Mucosa of rectum (tissue), 2 donors: ENCODE measurements around the gene IGDCC3.

ENCODE experiments used
- H3K27ac ChIP-seq, 2 donors: one replicate each; pipeline ENCODE4 v1.7.0; 2013; ENCODE audit warnings: inconsistent platforms in 2 of 2, low read depth in 2 of 2, low read length in 2 of 2
- H3K27me3 ChIP-seq, 2 donors: one replicate each; pipeline ENCODE4 v1.7.0; 2013; ENCODE audit warnings: low read length in 2 of 2; ENCODE audit not compliant: control insufficient read depth in 2 of 2, insufficient read depth in 2 of 2
- H3K36me3 ChIP-seq, 2 donors: one replicate each; pipeline ENCODE4 v1.7.0; 2013; ENCODE audit warnings: low read length in 2 of 2; ENCODE audit not compliant: control insufficient read depth in 2 of 2, insufficient read depth in 2 of 2
- H3K4me1 ChIP-seq, 2 donors: one replicate each; pipeline ENCODE4 v1.7.0; 2013; ENCODE audit warnings: low read length in 2 of 2, mild to moderate bottlenecking in 1 of 2; ENCODE audit not compliant: control insufficient read depth in 2 of 2, insufficient read depth in 2 of 2
- H3K4me3 ChIP-seq, 2 donors: one replicate each; pipeline ENCODE4 v1.7.0; 2013; ENCODE audit warnings: low read length in 2 of 2
- H3K9ac ChIP-seq, 2 donors: one replicate each; pipeline ENCODE4 v1.7.0; 2013; ENCODE audit warnings: low read length in 2 of 2, low read depth in 1 of 2, mild to moderate bottlenecking in 1 of 2
- H3K9me3 ChIP-seq, 2 donors: one replicate each; pipeline ENCODE4 v1.7.0; 2013; ENCODE audit warnings: low read length in 2 of 2; ENCODE audit not compliant: control insufficient read depth in 2 of 2
- donor health status: healthy.
- donor health status: Normal muscosa, but diverticular disease.

The IGDCC3 gene

DNA sequence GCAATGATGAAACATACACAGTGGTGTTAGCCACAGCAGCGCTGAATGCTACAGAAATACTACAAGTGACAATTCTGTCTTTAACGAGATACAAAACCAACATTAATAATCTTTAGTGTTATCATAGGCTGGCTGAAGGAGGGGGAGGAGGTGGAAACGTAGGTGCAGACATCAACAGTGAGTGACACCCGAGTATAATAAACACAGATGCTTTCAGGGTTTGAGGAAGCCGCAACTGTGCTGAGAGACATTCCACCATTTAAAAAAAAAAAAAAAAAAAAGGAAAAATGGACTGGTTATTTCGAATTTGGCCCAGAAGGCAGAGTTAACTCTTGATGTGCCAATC is 4.3 kb upstream of the IGDCC3 start:
- H3K27me3 ChIP-seq = peaks cover 15 to 18% of the 10 kb centered on the region in 2 donors
- no peak overlapping the region for H3K27ac ChIP-seq
- no peaks in the 10 kb centered on the region for H3K9me3 ChIP-seq
- H3K36me3 ChIP-seq = no peaks in the 10 kb centered on the region
- no peak overlapping the region for H3K4me3 ChIP-seq
- H3K9ac ChIP-seq = no peak overlapping the region
- peaks cover 11 to 12% of the 10 kb centered on the region in 2 donors for H3K4me1 ChIP-seq

DNA sequence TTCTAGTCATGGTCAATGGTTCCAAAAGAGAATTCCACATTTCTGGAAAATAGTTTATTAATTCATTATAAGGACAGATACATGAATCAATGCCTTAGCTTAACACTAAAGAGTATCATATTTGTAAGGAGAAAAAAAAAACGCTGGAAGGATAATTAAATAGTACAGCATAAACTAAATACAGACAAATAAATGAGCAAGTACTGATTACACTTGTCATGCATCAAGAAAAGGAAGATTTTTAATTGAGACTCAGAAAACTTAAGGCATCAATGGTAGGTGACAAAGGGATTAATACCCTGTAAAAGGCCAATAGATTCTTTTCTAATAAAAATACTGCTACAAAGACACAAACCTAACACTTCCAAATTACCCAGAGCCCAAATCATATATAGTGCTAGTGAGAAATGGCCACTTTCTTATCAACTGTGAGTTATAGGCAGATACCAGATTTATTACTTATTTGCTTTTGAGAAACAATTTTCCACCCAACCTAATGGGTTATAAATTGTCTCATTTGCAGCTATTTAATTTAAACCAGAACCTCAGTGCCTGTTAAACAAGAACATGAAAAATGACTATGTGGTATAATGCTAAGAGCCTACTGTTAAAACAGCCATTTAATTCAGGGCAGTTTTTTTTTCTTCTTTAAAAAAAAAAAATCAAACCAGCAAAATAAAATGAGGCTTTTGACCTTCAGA is 3.8 kb upstream of the IGDCC3 start:
- Histone ChIP-seq H3K9me3 (no peaks in the 10 kb centered on the region), H3K9ac (no peak overlapping the region), H3K4me1 (peaks cover 16 to 17% of the 10 kb centered on the region in 2 donors), H3K36me3 (no peaks in the 10 kb centered on the region), H3K27ac (no peak overlapping the region), H3K4me3 (no peak overlapping the region), H3K27me3 (peaks cover 19 to 23% of the 10 kb centered on the region in 2 donors)

DNA sequence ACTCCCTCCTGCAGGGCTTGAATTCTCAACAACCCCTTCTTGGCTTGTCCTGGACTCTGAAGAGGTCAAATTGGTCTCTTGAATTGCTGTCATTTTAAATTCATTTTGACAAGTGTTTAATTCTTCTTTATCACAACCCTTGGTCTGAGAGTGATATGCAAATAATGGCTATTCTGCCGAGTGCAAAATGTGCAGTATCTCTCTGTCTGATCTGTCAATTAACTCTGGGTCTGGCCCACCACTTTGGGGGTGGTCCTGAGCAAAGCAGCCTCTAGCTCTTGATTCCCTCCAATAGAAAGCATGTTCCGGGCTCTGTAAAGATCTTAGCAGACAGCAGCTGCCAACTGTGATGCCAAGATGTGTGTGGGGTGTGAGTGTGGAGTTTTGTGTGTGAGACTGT is 2.2 kb upstream of the IGDCC3 start:
- Histone ChIP-seq H3K4me1 (peaks cover 13 to 14% of the 10 kb centered on the region in 2 donors), H3K27ac (no peak overlapping the region), H3K9me3 (no peaks in the 10 kb centered on the region), H3K27me3 (peaks cover 31 to 38% of the 10 kb centered on the region in 2 donors), H3K36me3 (no peaks in the 10 kb centered on the region), H3K9ac (no peak overlapping the region), H3K4me3 (no peak overlapping the region)

DNA sequence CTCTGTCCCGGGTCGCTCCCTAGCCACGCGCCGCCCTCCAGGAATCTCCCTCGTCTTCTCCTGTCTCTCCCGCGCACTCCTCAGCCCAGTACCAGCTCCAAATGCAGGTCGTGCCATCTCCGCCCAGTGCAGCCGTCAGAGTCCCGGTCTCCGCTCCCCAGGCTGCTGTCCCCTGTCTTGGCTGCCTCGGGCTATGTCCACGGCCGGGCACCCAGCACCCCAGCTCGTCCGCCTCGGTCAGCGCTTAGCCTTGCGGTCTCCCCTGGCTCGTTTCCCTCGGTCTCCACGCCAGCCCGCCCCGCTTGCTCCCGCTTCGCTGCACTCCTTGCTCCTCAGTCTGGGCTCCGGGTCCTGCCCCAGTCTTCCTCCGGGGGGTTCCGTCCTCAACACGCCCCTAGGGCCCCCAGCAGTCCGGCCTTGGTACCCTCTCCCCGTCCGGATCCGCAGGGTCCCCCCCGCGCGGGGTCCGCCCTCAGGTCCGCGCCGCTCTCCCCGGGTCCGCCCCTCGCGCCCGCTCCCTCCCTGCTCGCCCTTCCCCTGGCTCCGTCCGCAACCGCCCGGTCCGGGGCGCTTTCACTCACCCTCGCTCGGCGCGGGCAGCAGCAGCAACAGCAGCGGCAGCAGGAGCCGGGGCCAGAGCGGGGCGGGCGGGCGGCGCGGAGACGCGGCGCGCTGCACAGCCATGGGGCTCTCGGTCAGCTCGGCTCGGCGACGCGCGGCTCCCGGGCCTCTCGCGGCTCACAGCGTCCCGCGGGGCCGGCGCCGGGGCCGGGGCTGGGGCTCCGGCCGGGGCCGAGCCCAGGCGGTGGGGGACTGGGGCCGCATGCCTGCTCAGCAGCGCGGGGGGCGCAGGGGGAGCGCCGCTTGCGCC is 462 bp downstream of the IGDCC3 start:
- no peak overlapping the region for H3K9ac ChIP-seq

DNA sequence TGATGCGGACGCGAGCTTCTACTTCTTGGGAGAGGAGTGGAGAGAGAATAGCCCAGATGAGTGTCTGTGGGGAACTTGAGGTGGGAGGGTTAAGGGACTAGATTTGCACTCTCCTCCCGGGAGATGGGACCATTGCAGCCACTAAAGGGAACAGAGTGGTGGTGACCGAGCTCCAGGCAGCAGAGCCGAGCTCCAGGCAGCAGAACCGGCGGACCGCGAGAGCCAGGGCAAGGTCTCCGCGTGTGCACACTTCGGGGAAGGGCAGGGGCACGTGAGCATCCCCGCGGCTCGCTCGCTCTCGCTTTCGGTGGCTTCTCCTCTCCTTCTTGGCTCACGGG is 1.1 kb downstream of the IGDCC3 start:
- peaks cover 43 to 49% of the 10 kb centered on the region in 2 donors for H3K27me3 ChIP-seq

More for the DNA sequence above, 462 bp downstream of the IGDCC3 start:
- Histone ChIP-seq H3K4me3 (peak overlapping the region; percentile 58 to 60), H3K27me3 (peaks cover 43 to 49% of the 10 kb centered on the region in 2 donors), H3K27ac (no peak overlapping the region), H3K9me3 (no peaks in the 10 kb centered on the region), H3K4me1 (peaks cover 7 to 9% of the 10 kb centered on the region in 2 donors), H3K36me3 (no peaks in the 10 kb centered on the region)

DNA sequence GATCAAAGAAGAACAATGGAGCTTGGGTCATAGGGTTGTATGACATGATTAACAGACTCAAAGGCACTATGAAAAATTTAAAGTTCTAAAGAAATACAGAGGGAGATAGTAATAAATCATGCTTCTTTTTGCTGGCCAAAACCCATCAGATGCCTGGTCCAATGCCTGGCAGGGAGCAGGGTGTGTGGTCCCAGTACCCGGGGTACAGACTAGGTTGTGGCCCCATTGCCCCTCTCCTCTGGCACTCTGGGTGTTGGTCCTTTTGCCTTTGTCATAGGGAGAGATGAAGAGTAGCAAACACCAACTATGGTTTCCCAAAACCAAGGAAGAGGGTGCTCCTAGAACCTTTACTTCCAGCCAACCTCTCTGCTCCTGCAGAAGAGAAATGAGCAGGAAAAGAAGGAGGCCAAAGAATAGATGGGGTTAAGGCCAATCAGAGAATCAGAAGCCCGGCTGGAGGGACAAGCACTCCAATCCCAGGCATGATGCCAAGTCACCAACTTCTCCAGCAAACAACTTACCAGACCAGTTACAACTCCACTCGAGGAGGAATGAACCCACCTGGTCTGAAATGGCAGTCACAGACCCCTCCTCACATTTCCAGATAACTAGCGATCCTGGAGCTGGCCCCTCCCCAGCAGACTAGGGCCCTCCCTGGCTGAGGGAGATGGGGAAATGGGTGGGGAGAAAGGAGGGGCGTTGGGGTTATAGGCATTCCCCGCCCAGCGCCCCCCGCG is 1.8 kb downstream of the IGDCC3 start:
- peaks cover 7 to 9% of the 10 kb centered on the region in 2 donors for H3K4me1 ChIP-seq
- no peaks in the 10 kb centered on the region for H3K36me3 ChIP-seq
- no peak overlapping the region for H3K9ac ChIP-seq
- no peaks in the 10 kb centered on the region for H3K9me3 ChIP-seq
- no peak overlapping the region for H3K4me3 ChIP-seq
- H3K27me3 ChIP-seq = peaks cover 43 to 49% of the 10 kb centered on the region in 2 donors
- H3K27ac ChIP-seq = no peak overlapping the region

More for the DNA sequence above, 1.1 kb downstream of the IGDCC3 start:
- Histone ChIP-seq H3K9me3 (no peaks in the 10 kb centered on the region), H3K27ac (no peak overlapping the region), H3K4me3 (peak overlapping the region; percentile 58 to 60), H3K9ac (no peak overlapping the region), H3K4me1 (peaks cover 7 to 9% of the 10 kb centered on the region in 2 donors), H3K36me3 (no peaks in the 10 kb centered on the region)

DNA sequence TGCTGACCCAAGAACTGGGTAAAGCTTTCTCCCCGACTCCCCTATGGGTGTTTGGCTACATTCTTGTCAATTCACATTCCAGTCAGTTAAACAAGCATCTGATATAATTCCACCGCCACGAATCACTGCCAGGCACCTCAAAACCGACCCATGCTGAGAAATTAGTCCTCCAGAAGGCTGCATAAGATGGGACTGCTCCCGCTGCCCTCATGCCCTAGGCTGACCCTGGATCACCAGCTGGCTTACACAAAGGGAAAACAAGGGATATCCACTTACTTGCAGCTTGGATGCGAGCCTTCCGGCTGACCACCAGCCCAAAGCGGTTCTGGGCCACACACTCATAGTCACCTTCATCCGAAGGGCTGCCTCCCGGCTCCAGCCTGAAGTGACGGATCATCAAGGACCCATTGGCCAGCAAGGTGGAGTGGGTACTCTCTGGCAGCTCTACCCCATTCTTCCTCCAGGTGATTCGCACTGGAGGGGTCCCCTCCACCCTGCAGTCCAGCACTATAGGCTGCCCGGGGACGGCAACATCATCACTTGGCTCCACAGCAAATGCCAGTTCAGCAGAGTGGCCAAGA is 2.9 kb downstream of the IGDCC3 start:
- H3K4me1 ChIP-seq = peaks cover 7 to 9% of the 10 kb centered on the region in 2 donors
- H3K36me3 ChIP-seq = no peaks in the 10 kb centered on the region
- H3K27me3 ChIP-seq = peaks cover 43 to 49% of the 10 kb centered on the region in 2 donors
- no peak overlapping the region for H3K4me3 ChIP-seq
- no peak overlapping the region for H3K9ac ChIP-seq
- no peak overlapping the region for H3K27ac ChIP-seq
- H3K9me3 ChIP-seq = no peaks in the 10 kb centered on the region

DNA sequence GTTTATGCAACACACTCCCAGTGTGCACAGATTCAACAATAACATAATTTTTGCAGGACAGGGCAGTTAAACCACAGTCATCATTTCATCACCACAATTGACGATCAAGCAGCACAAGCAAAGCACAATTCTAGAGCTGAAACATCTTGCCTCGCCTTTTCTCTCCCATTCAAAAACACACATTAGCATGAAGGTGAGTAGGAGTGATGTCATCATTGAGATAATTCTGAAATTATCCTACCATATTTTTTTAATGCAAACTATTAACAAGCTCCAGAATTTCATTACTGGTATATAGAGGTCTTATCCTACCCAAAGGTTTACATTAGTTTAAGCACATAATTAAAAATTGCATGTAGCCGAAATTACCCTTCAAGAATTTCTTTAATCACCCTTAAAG is 3.5 kb downstream of the IGDCC3 start:
- Histone ChIP-seq H3K36me3 (no peaks in the 10 kb centered on the region), H3K27me3 (peaks cover 38 to 43% of the 10 kb centered on the region in 2 donors), H3K4me3 (no peak overlapping the region), H3K9me3 (no peaks in the 10 kb centered on the region), H3K9ac (no peak overlapping the region), H3K4me1 (peaks cover 7 to 9% of the 10 kb centered on the region in 2 donors), H3K27ac (no peak overlapping the region)

DNA sequence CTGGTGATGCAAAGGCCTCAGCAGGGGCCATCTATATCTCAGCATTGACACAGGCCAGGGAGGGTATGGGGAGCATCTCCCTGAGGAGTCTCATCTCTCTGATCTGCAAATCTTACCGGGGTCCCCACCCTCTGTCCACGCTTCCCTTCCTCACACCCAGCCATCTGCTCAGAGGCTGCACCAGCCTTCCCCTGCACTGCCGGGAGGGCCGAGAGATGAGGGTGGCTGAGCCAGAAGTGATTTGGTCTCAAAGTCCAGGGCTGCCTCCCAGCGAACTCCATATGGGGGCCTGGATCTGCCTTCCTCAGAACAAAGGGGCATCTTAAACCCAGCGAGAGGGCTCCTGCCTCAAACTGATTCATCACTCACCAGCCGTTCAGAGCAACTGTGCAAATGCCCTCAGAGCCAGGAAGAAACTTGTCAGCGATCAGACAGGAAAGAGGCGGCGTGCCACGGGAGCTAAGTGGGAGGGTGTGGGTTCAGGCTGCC is 4.6 kb downstream of the IGDCC3 start:
- Histone ChIP-seq H3K4me3 (no peak overlapping the region), H3K36me3 (no peaks in the 10 kb centered on the region), H3K9ac (no peak overlapping the region), H3K27me3 (peaks cover 33 to 36% of the 10 kb centered on the region in 2 donors), H3K9me3 (no peaks in the 10 kb centered on the region), H3K27ac (no peak overlapping the region), H3K4me1 (peaks cover 7 to 9% of the 10 kb centered on the region in 2 donors)
